Activated CD8-positive, alpha-beta memory T cell treated with anti-CD3 and anti-CD28 coated beads, Interleukin-2, amount 50 U/mL, for 48 hours (primary cell): ENCODE measurements around the gene TMEM200A.

Experiments used
- DNase-seq: peaks from one replicate; pipeline ENCODE4 v3.0.0-alpha.2; 2020

Gene TMEM200A

GRCh38 chr6:130379223-130379622 lies 13.4 kb downstream of the TMEM200A start:
- no peak for DNase-seq

- DNase-seq = no peak
Observed at GRCh38 chr6:130381012-130381411, 15.2 kb downstream of the TMEM200A start.

DNA sequence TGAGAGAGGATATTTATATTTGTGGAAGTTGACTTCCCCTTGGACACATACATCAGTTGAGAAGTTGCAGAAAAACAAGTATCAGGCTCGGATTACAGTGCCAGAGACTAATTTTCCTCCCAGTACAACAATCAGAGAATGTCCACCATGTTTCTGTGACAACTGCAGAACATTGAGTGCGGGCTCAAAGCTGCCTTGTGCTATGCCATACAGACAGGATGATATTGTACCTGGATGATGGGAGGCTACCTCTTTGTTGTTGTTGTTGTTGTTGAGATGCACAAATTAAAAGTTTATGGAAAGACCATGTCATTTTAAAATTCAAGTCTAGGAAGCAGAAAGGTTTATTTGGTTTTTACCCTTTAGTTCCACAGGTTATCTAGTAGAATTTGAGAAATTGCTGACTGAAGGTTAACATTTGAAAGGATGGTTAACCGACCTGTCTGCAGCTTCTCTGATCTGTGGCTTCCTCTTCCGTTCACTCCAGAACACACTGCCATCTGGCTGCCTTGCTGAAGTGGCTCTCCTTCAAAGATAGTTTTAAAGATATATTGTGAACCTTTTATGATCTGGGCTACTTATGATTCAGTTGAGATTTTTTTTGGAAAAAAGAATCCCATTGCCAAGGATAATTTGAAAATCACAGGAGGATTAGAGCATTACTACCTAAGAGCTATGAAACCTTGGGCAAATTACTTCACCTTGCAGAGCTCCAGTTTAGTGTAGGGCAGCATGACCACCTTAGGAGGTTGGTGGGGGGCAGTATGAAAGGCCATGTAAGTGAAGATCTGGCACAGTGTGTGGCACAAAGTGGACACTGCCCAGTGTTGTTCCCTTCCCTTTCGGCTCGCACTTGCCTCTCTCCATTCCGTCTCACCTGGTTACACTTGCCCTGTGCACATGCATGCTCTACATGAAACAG lies 15.9 kb downstream of the TMEM200A start:
- DNase-seq = no peak

GRCh38 chr6:130382872-130383490 lies 17.2 kb downstream of the TMEM200A start:
- no peak for DNase-seq

GRCh38 chr6:130385064-130385695 lies 19.4 kb downstream of the TMEM200A start:
- no peak for DNase-seq

DNA sequence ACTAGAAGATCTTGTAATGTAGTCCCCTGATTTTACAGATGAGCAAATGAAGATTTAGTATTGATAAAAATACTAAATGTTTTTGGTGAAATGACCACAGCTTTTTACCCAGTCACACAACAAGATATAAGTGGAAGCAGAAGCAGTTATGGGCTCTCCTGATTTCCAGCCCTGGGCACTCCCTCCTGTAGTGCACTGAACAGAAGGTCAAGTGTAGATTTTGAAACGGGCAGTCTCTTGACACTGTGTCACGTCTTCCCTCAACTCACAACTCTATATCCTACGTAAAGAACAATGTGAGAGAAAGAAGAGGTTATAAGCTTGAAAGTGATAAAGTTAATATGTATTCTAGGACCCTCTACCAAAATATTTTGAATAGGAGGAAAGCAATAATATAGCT lies 23.3 kb downstream of the TMEM200A start:
- no peak for DNase-seq

DNA sequence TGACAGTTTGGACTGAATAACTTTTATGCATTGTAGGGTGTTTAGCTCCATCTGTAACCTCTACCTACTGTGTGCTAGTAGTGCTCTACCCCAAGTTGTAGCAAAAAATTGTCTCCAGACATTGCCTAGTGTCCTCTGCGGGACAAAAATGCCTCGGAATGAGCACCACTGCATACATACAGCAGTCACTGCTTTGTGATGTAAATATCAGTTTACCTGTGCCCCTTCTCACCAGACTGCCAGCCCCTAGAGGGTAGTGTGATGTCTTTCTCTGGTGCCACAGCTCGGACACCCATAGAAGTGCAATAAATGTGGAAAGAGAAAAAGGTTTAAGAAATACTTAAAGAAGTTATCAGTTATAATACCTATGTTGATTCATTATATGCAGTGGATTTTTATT lies 25.1 kb downstream of the TMEM200A start:
- DNase-seq = no peak

- no peak for DNase-seq
Observed at GRCh38 chr6:130393306-130393705, 27.5 kb downstream of the TMEM200A start.

DNA sequence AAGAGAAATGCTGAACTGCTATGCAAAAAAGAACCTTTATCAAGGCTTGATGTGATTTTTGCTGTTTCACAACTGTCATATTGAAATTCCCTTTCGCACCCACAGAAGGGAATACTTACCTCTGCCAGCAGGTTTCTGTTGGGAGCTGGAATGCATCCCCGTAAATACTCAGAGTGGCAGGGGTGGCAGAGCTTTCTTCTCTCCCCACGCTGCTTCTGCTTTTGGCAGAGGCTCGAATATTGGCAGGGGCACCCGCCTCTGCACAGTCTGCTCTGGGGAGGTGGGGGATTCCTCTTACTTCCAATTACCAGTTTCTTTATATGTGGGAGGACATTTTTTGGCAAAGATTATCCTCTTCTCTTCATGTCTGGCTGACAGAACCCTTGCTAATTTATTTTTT lies 28.4 kb downstream of the TMEM200A start:
- no peak for DNase-seq

DNA sequence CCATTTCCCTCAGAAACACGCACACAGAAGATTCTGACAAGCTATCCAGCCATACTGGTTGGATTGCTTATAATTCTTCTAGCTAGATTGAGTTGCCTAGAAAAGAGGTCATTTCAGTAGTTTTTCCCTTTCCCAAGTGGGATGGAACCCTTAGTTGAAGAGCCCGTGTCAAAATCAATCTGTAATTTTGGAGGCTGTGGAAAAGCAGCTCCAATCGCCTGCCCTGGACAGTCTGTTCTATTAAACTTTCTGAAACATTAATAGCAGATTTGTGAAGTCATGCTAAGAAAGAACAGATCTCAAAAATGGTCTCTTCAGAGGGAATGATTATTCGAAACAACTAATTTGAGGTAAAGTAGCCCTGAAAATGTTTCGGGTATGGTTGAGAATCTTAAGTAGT lies 29.3 kb downstream of the TMEM200A start:
- no peak for DNase-seq

DNA sequence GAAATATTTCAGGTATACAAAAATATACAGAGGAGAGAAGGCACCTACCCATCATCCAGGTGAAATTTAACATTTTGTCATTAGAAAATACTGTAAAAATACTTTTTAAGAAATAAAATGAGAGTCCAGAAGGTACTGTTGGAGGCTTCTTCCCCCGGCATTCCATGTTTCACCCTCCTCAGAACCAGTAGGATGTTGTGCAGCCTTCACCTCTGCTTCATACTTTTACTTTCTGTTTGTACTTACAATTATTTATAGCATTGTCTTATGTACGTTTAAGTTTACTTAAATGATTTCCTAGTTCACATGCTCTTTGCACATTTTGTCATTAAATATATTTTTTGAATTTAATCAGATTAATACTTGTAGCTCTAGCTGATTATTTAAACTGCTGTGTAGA lies 30.9 kb downstream of the TMEM200A start:
- no peak for DNase-seq

DNA sequence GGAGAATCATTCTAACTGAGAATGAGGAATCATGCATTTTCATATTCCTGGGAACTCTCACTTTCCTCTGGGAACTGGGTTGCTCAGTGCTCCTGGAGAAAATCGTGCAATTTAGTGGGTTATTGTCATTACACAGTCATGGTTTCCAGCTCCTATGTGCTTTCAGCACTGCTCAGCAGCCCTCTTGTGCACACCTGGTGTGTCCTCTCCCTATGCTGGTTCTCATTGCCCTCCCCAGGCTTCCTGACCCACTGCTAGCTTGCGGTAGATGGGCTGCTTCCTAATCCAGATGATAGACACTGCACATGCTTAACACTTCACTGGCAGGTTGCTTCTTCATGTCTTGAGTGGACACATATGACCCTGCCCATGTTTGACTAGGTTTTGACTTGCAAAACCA lies 39.7 kb downstream of the TMEM200A start:
- no peak for DNase-seq

DNA sequence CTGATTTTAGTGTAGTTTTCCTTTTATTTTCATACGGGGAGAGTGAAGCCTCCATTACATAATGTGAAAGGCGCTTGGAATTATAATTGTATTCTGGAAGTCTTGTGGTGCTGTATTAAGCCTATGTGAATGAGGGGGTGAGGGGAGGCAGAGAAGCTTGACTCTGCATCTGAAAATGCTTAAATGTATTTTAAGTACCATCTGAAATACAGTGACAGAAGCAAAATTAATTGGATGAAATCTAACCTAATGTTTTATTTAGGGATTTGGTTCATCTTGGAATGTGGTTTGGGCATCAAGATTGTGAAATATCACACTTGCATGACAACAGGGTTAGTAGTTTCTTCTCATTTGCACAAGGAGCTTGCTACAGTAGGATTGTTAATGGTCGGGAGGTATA lies 41.2 kb downstream of the TMEM200A start:
- DNase-seq = no peak

- DNase-seq = no peak
Observed at GRCh38 chr6:130409418-130410100, 43.7 kb downstream of the TMEM200A start.

DNA sequence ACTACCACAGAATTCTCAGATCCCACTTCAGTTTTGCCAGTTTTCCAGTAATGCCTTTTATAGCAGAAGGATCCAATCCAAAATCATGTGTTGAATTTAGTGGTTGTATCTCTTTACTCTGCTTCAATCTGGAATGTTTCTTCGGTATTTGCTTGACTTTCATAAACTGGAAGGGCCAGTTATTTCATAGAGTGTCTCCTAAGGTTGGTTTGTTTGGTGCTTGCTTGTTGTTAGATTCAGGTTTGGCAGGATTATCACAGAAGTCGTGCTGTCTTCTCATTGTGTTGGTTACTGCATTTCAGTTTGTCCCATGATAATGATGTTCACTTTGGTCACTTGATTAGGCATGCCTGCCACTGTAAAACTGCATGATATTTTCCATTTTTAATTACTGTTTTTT lies 45.7 kb downstream of the TMEM200A start:
- no peak for DNase-seq

DNA sequence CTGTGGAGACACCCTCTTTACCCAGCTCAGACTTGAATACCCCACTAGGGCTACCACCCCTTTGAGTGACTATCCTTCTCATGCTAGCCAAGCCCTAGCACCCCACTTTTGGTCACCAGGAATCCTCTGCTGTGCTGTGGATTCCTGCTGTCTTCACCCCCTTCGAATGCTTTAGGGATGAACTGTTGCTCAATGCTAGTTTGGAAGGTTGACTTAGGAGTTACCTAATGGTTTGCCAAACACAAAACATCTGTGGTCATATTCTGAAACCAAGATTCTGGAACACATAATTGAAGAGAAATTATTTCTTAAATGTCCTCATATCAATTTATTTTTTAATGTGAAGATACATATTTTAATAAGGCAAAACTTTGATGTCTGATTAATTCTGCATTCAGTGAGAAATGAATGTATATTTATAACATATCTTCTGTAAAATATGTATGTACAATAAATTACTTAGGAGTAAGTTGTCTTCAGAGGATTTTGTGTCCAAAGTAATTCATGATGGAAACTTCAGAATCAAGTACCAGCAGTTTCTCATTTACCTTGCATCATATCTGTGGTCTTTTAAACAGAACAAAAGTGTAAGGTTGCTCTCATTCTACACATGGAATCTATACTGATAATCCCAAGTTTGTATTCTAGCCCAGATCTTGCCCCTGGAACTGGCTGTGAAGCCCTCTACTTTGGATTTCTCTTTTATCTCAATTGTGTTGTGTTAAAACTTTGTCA lies 46.9 kb downstream of the TMEM200A start:
- no peak for DNase-seq

GRCh38 chr6:130417951-130418350 lies 52.1 kb downstream of the TMEM200A start:
- no peak for DNase-seq

DNA sequence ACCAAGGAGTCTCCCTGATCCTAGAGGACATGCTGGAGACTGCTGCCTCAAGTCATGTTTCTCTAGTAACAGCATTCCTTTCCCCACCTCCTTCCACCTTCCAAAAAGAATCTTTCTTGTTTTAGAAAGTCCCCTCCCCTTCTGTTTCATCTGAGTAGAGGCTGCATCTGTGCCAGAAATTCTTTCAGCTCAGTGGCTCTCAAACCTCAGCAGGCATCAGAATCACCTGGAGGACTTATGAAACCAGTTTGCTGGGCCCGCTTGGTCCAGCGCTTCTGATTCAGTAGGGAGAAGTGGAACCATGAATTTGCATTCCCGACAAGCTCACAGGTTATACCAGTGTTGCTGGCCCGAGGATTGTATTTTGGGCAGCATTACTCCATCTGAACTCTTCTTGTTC lies 55.1 kb downstream of the TMEM200A start:
- no peak for DNase-seq

- no peak for DNase-seq
Observed at GRCh38 chr6:130421585-130421984, 55.8 kb downstream of the TMEM200A start.

DNA sequence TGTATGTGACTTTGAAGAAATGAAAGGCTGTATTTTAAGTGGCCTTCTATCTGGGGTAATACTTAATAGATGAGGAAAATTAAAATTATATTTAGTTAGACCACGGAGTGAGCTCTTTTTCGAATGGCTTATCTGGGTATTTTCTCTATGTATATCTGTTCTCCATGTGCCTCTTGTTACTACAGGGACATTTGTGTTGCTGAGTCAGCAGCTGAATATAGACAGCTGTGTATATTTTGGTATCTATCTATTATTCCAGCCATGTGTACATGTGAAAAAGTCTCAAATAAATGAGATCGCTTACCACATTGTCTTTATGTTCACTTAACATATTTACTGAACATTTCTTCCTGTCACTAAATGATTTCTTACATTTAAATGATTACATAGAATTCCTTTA lies 57.2 kb downstream of the TMEM200A start:
- DNase-seq = no peak

- DNase-seq = no peak
Observed at GRCh38 chr6:130424710-130425109, 58.9 kb downstream of the TMEM200A start.

DNA sequence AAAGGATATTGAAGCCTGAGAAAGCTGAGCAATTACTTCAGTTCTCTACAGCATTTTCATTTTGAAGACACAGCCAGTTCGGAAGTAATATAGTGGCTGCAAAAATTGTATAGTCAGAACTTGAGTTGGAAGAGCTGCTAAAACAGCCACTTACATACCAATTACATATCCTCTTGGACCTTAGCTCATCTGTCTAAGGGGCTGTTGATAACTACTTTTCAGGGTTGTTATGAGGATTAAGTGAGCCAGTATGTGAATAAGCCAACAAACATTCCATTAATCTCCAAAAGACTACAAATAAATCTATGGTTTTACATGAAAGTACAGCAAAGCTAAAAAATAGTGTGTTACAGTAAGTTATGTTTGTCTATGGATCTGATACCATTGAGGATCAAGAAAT lies 59.7 kb downstream of the TMEM200A start:
- no peak for DNase-seq
